SK-N-MC (cell line): ENCODE results near the gene SF1.

Source experiments
- DNase-seq: peaks from one replicate; pipeline ENCODE4 v3.0.0-alpha.2; 2011; ENCODE audit warnings: low read depth, low spot score
- H3K27ac ChIP-seq: fragments of 200-600 bp; sonication (generic); 2 replicates; pipeline ENCODE4 v1.5.1; 2016; ENCODE audit warnings: mixed run types
- H3K36me3 ChIP-seq: fragments of 200-600 bp; sonication (generic); 2 replicates; pipeline ENCODE4 v1.6.1; 2017; ENCODE audit warnings: antibody characterized with exemption, low read length, mixed read lengths; ENCODE audit not compliant: insufficient read depth
- H3K4me3 ChIP-seq: fragments of 200-600 bp; sonication (generic); 2 replicates; pipeline ENCODE4 v1.5.1; 2016
- H3K9ac ChIP-seq: fragments of 200-600 bp; sonication (generic); 2 replicates; pipeline ENCODE4 v1.8.0; 2017; ENCODE audit warnings: mixed run types, mixed read lengths; ENCODE audit not compliant: insufficient read length
- H3K9me3 ChIP-seq: fragments of 200-600 bp; sonication (generic); 2 replicates; pipeline ENCODE4 v1.6.1; 2017; ENCODE audit warnings: low read depth, mild to moderate bottlenecking, antibody characterized with exemption, low read length, moderate library complexity, mixed read lengths
- EZH2 ChIP-seq: fragments of 200-600 bp; sonication (generic); IDR thresholded peaks from one replicate; pipeline ENCODE4 v1.6.1; 2017; ENCODE audit warnings: antibody characterized with exemption
- FOXP2 ChIP-seq: optimal IDR thresholded peaks from 2 replicates; pipeline ENCODE3; 2011; ENCODE audit warnings: mild to moderate bottlenecking, moderate library complexity; ENCODE audit not compliant: insufficient read depth; ENCODE audit errors: extremely low read length, control extremely low read depth
- POLR2AphosphoS5 ChIP-seq: IDR thresholded peaks from 2 replicates; pipeline ENCODE4 v1.6.1; 2012; ENCODE audit warnings: mild to moderate bottlenecking, low read depth, low read length, borderline replicate concordance

Gene SF1

DNA sequence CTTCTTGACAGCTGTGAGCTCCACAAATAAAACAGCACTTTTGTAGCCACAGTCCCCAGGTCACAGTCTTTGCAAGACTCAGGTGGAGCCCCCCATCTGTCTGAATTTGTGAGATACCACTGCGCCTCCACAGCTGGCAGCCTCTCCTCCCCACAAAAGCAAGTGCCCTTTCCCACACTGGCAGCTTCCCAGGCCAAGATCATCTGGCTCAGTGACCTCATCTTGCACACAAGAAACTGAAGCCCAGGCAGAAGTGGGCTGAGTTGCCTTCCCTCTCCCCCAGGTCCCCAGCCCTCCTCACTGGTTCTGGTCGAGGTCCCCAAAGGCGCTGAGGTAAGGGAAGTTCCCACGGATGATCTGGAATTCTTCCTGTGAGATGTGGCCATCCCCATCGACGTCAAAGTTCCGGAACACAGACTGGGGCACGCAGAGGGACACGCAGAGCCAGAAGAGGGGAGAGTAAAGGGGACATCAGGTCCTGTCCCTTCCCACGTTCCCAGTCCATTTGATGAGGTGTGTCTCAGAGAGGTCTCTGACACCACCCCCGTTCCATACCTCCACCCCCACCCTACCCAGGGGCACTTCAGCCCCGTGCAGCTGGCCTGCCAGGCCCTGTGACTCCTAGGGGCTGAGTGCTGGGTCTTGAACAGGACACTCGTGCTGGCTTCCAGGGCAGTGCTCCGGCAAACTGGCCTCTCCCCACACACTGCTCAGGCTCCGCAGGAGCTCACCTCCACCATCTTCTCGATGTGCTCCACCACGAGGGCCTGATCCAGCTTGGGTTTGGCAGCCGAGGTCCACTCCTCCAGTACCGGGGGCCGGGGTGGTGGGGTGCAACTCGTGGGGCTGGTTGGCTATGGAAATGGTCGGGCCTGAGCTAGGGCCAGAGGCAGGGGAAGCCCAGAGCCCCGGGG is 43.3 kb downstream of the SF1 start:
- no peaks in the 10 kb centered on the region for H3K36me3 ChIP-seq
- H3K4me3 ChIP-seq: no peak overlapping the region
- no peak overlapping the region for H3K9ac ChIP-seq
- TF ChIP-seq EZH2 (no peak), FOXP2 (no peak), POLR2AphosphoS5 (no peak)
- no peak for DNase-seq
- H3K27ac ChIP-seq: no peak overlapping the region
- no peaks in the 10 kb centered on the region for H3K9me3 ChIP-seq

DNA sequence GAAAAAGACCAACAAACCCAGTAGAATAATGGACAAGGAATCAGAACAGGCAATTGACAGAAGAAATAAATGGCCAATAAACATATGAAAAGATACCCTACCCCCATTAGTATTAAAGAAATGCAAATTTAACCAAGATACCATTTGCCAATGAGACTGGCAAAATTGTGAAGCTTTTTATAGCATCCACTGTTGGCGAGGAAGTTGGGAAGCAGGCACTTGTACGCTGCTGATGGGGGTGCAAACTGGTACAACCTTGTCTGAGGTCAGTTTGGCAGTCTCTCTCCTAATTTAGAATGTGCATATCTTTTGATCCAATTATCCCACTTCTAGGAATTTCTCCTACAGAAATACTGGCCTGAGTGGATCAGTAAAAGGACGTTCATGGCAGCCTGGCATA is 46.7 kb downstream of the SF1 start:
- Histone ChIP-seq H3K9me3 (no peaks in the 10 kb centered on the region), H3K27ac (no peak overlapping the region), H3K9ac (no peak overlapping the region), H3K36me3 (no peaks in the 10 kb centered on the region), H3K4me3 (no peak overlapping the region)
- DNase-seq: no peak
- TF ChIP-seq POLR2AphosphoS5 (no peak), EZH2 (no peak), FOXP2 (no peak)

DNA sequence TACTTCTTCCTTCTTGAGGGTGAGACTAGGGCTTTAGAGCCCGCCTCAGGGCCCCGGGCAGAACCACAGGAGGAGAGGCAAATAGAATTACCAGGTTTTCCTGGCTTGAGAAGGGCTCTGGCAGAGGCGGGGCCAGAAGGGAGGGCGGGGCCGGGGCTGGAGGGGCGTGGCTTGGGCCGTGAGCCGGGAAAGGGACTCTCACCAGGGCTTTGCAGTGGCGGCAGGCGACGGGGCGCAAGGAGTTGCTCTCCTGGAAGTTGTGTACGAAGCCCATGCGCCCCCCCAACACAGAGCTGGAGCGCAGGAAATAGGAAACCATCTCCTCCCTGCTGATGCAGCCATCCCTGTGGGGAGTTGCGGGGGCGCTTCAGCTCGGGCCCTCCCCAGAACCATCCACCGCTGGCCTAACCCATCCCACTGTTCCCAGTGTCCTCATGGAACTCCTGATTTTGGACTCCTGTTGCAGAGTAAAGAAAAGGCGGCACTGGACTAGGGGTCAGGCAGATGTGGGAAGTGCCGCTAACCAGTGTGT is 48.4 kb downstream of the SF1 start:
- no peak overlapping the region for H3K9ac ChIP-seq
- no peak for DNase-seq

GRCh38 chr11:64728757-64729365 is 49.5 kb downstream of the SF1 start:
- no peaks in the 10 kb centered on the region for H3K36me3 ChIP-seq
- DNase-seq: no peak
- H3K9me3 ChIP-seq: no peaks in the 10 kb centered on the region
- TF ChIP-seq EZH2 (no peak), POLR2AphosphoS5 (no peak), FOXP2 (no peak)
- H3K27ac ChIP-seq: no peak overlapping the region
- no peak overlapping the region for H3K4me3 ChIP-seq
- H3K9ac ChIP-seq: no peak overlapping the region

More for the DNA sequence above, 48.4 kb downstream of the SF1 start:
- Histone ChIP-seq H3K36me3 (no peaks in the 10 kb centered on the region), H3K27ac (no peak overlapping the region), H3K9me3 (no peaks in the 10 kb centered on the region), H3K4me3 (no peak overlapping the region)
- no peak for TF ChIP-seq FOXP2
- TF ChIP-seq POLR2AphosphoS5: no peak
- no peak for TF ChIP-seq EZH2

DNA sequence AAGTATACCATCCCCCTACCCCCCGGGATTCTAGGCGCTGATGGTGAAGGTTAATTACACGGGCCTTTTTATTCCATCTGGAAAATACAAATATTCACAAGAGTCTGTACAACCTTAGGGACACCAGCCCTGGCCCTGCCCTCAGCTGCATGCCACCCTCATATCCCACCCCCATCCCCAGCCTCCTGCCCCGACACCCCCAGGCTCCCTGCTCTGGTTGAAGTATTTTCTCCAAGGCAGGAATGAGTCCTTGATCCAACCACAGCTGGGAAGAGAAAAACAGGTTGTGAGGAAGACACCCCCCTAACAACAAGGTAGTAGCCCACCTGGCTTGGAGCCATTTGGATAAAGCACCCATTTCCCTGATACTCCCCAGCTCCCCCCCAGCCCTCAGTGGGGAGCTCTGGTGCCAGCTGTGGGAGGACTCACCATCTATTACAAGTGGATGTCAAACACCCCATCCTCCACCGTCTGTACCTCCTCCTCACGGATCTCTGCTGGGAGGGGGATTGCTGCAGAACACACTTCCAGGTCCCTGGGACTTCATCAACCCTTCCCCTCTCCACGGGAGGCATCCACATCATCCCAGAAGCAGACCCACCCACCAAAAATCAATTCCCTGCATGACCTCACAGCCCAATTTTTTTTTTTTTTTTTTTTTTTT is 51.3 kb downstream of the SF1 start:
- no peak overlapping the region for H3K4me3 ChIP-seq
- no peaks in the 10 kb centered on the region for H3K36me3 ChIP-seq
- no peaks in the 10 kb centered on the region for H3K9me3 ChIP-seq
- H3K9ac ChIP-seq: no peak overlapping the region
- TF ChIP-seq POLR2AphosphoS5: no peak
- TF ChIP-seq EZH2: no peak
- TF ChIP-seq FOXP2: no peak
- no peak for DNase-seq
- H3K27ac ChIP-seq: no peak overlapping the region

GRCh38 chr11:64726211-64726641 is 52.1 kb downstream of the SF1 start:
- Histone ChIP-seq H3K27ac (no peak overlapping the region), H3K9me3 (no peaks in the 10 kb centered on the region), H3K9ac (no peak overlapping the region), H3K4me3 (no peak overlapping the region), H3K36me3 (no peaks in the 10 kb centered on the region)
- no peak for DNase-seq
- TF ChIP-seq FOXP2 (no peak), EZH2 (no peak), POLR2AphosphoS5 (no peak)

GRCh38 chr11:64724863-64725532 is 53.3 kb downstream of the SF1 start:
- no peak overlapping the region for H3K9ac ChIP-seq
- no peak for DNase-seq
- TF ChIP-seq FOXP2: no peak
- TF ChIP-seq EZH2: no peak
- no peak for TF ChIP-seq POLR2AphosphoS5
- H3K36me3 ChIP-seq: no peaks in the 10 kb centered on the region
- no peak overlapping the region for H3K4me3 ChIP-seq
- H3K9me3 ChIP-seq: no peaks in the 10 kb centered on the region
- H3K27ac ChIP-seq: no peak overlapping the region
